Heart right ventricle (tissue), 16 donors: ENCODE results near the gene PAQR7. TPM values are rescaled to one million over a fixed set of nuclear protein-coding genes. Genes with fewer than 3 reads are reported as not detected.

ENCODE experiments used
- ATAC-seq, 8 donors: fragments of 200-7000 bp; cut with Tn5 transposase; one replicate each; pipeline ENCODE4 v1.9.1; 2020; ENCODE audit warnings: mild to moderate bottlenecking in 8 of 8, moderate library complexity in 8 of 8, moderate number of reproducible peaks in 1 of 8
- DNase-seq, 2 donors: peaks; one replicate each; pipeline ENCODE4 v3.0.0-alpha.2; 2020
- H3K27ac ChIP-seq, 10 donors: fragments of 200-600 bp; sonication (generic) in 2 of 10; one replicate each; pipeline versions ENCODE4 v1.5.0 to v1.8.0; 2020 to 2022; ENCODE audit warnings: mild to moderate bottlenecking in 3 of 10
- H3K27me3 ChIP-seq, 7 donors: fragments of 200-600 bp; one replicate each; pipeline ENCODE4 v1.8.0; 2021 to 2022; ENCODE audit warnings: mild to moderate bottlenecking in 2 of 7
- H3K36me3 ChIP-seq, 9 donors: fragments of 200-600 bp; sonication (generic) in 1 of 9; one replicate each; pipeline versions ENCODE4 v1.5.0 to v1.8.0; 2020 to 2022; ENCODE audit warnings: mild to moderate bottlenecking in 2 of 9
- H3K4me1 ChIP-seq, 9 donors: fragments of 200-600 bp; sonication (generic) in 1 of 9; one replicate each; pipeline versions ENCODE4 v1.5.0 to v1.8.0; 2020 to 2022; ENCODE audit warnings: mild to moderate bottlenecking in 4 of 9
- H3K4me3 ChIP-seq, 10 donors: fragments of 200-600 bp; sonication (generic) in 2 of 10; one replicate each; pipeline versions ENCODE4 v1.5.0 to v1.8.0; 2020 to 2022; ENCODE audit warnings: mild to moderate bottlenecking in 7 of 10, moderate library complexity in 2 of 10
- H3K9me3 ChIP-seq, 11 donors: fragments of 200-600 bp in 10 of 11; sonication (generic) in 2 of 11; one replicate each; pipeline versions ENCODE4 v1.5.0 to v1.8.0; 2013 to 2022; ENCODE audit warnings: mild to moderate bottlenecking in 2 of 11, control low read depth in 1 of 11, moderate library complexity in 1 of 11
- CTCF ChIP-seq, 9 donors: fragments of 200-600 bp; sonication (generic) in 2 of 9; IDR thresholded peaks; one replicate each; pipeline versions ENCODE4 v1.5.0 to v1.8.0; 2021 to 2022; ENCODE audit warnings: antibody characterized with exemption in 9 of 9, mild to moderate bottlenecking in 5 of 9, moderate library complexity in 1 of 9
- WGBS, 2 donors: extraction: QIAGEN DNeasy Blood & Tissue Kit; methylation state at CpG; one replicate each; pipeline ENCODE4 v1.1.7; 2013; ENCODE audit warnings: inconsistent platforms in 1 of 2; 5-methylcytosine and 5-hydroxymethylcytosine counted together
- intact Hi-C, 10 donors: fragments of 100-400 bp; cut with DNase I; formaldehyde crosslinking; loops; one replicate each; pipeline versions ENCODE4 v1.11.1 to v1.14.2; 2022
- polyA plus RNA-seq, 2 donors: library from polyadenylated mRNA; stranded (reverse); fragments of 200-250 nt; gene quantifications; one replicate each; pipeline ENCODE4 v1.2.3, GENCODE V29; 2013
- total RNA-seq, 10 donors: library from RNA; stranded (reverse); fragmentation: NEBNext Ultra II Directional in 3 of 10; extraction: Animal tissue kit (Norgen Biotek cat#: 25700) in 3 of 10; gene quantifications; one replicate each; pipeline versions ENCODE4 v1.2.1 to v1.2.4, GENCODE V29; 2021 to 2023
- donor health status: Arrhythmogenic right ventricular cardiomyopathy.
- donor health status: ischemic (EF 13 %, LVEDD 7.1; RV severe dilation, severe dysfunction).
- donor health status: healthy with polysubstance abuse.
- donor health status: DM: no; HTN: yes; CAD: no.
- donor health status: DM: no; HTN: no; CAD: no.
- donor health status: ischemic (EF 25% LVEDD 6.9; RV normal size, moderate dysfunction).
- donor health status: ischemic (EF 25% LVEDD 5.7; RV mildly dilated, moderate dysfunction).
- donor health status: healthy.
- donor health status: DM: yes; HTN: yes; CAD: no.
- donor health status: Ischemic cardiomyopathy.
- donor health status: ischemic (EF 35%, LVEDD 5.7; RV mildly dilated, moderate dysfunction).
- donor health status: nonischemic (EF 11% LVEDD 7.7; RV severe dilation, severe dysfunction).
- donor health status: DM: yes; HTN: yes; CAD: no.
- donor health status: PGD.
- donor health status: ischemic (EF 29% LVEDD 5.4; RV normal size, mild dysfunction).
- donor health status: nonischemic (EF 23%, LVEDD 6.1; RV moderate dilation, normal function).

The PAQR7 gene
- total and polyA plus RNA-seq, 12 donors, result 1.2 to 3.8 (median 2.1) TPM

GRCh38 chr1:25909040-25909439 is 33.5 kb upstream of the PAQR7 start:
- peaks cover 9 to 32% (median 25%) of the 10 kb centered on the region in 9 donors for H3K4me1 ChIP-seq
- H3K4me3 ChIP-seq, result no peak overlapping the region
- H3K27ac ChIP-seq, result no peak overlapping the region
- no peaks in the 10 kb centered on the region for H3K9me3 ChIP-seq
- ATAC-seq (no peak), DNase-seq (no peak)
- H3K36me3 ChIP-seq, result no peaks in the 10 kb centered on the region
- H3K27me3 ChIP-seq, result no peaks in the 10 kb centered on the region
- WGBS, 2 donors, result 29 to 38% methylated on average over 10 of the region's 10 CpGs
- intact Hi-C loops, result loop anchor here in 1 of 10 donors (5.0 kb wide), 1 partner anchor 78 kb away; no protein-coding TSS in a partner anchor
- TF ChIP-seq CTCF (IDR thresholded peaks at IDR 0.05), result no peak

DNA sequence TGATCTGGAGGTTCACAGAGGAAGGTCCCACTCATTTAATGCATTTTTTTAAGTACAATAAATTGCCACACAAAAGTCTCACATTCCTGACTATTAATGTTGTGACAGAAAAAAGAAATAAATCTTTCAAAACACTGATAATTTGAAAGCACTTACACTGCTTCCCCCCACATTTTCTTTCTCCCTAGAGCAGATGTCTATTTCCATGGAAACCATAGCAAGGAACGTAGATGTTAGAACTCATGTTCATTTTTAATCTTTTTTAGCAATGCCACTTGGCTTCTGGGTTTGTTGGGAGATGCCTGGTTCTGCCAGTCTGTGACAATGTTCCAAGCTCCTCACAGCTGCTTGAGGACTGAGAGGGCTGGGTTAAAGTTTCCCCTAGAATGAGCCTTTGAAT is 32.7 kb upstream of the PAQR7 start:
- Histone ChIP-seq H3K36me3 (peaks cover 0 to 3% (median 0%) of the 10 kb centered on the region in 9 donors), H3K9me3 (no peaks in the 10 kb centered on the region), H3K4me3 (no peak overlapping the region), H3K27ac (peak overlapping the region in 1 of 10 donors; percentile 64), H3K27me3 (no peaks in the 10 kb centered on the region), H3K4me1 (peaks cover 9 to 36% (median 28%) of the 10 kb centered on the region in 9 donors)
- ATAC-seq, result no peak
- intact Hi-C loops, result loop anchor here in 1 of 10 donors (5.0 kb wide), 1 partner anchor 79 kb away; no protein-coding TSS in a partner anchor
- TF ChIP-seq CTCF (IDR thresholded peaks at IDR 0.05), result no peak
- no peak for DNase-seq
- WGBS, 2 donors, result 67 to 79% methylated on average over 1 of the region's 1 CpG

- Histone ChIP-seq H3K9me3 (no peaks in the 10 kb centered on the region), H3K4me3 (no peak overlapping the region), H3K27ac (peak overlapping the region in 3 of 10 donors; percentile 59 to 72 (median 64)), H3K4me1 (peaks cover 9 to 41% (median 28%) of the 10 kb centered on the region in 9 donors), H3K36me3 (peaks cover 0 to 7% (median under 1%) of the 10 kb centered on the region in 9 donors), H3K27me3 (no peaks in the 10 kb centered on the region)
- TF ChIP-seq CTCF (IDR thresholded peaks at IDR 0.05), result no peak
- intact Hi-C loops, result loop anchor here in 1 of 10 donors (5.0 kb wide), 1 partner anchor 80 kb away; no protein-coding TSS in a partner anchor
- no peak for DNase-seq
- WGBS, 2 donors, result 91 to 93% methylated on average over 6 of the region's 6 CpGs
- ATAC-seq, result no peak
Measured at GRCh38 chr1:25907601-25908000, 32.1 kb upstream of the PAQR7 start.

DNA sequence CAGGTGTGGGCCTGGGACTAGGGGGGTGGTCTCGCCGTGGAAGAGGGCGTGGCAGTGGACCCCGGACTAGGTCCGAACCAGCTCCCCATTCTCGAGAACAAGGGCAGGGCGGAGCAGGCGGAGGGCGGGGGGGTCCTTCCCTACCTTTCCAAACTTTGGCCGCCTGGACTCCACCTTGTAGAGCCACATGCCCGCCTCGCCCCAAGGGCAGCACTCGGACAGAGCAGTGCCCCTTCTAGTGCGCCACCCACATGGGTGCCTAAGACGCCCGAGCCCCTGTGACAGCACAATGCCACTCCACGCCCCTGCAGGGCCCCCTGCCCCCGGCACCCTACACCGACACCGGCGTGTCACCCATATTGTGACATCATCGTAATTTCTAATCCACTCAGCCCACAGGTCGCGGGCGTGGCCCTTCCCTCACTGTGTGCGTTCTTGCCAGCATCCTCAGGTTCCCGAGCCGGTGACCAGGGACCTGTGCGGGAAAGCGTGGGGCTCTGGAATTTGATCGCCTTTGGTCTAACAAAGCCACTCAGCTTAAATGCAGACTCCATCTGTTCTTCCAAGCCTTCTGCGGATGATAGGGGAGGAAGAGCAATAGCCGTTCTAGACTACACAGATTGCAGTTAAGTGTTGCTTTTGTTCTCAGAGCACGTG is 31.3 kb upstream of the PAQR7 start:
- Histone ChIP-seq H3K4me1 (peaks cover 9 to 44% (median 28%) of the 10 kb centered on the region in 9 donors), H3K4me3 (peak overlapping the region; percentile 53 to 82 (median 70)), H3K27me3 (no peaks in the 10 kb centered on the region), H3K27ac (peak overlapping the region in 7 of 10 donors; percentile 32 to 77 (median 69)), H3K36me3 (peaks cover 0 to 15% (median 4%) of the 10 kb centered on the region in 9 donors), H3K9me3 (no peaks in the 10 kb centered on the region)
- intact Hi-C loops, result loop anchor here in 1 of 10 donors (5.0 kb wide), 1 partner anchor 81 kb away; no protein-coding TSS in a partner anchor
- TF ChIP-seq CTCF (IDR thresholded peaks at IDR 0.05), result no peak
- WGBS, 2 donors, result 17 to 26% methylated on average over 27 to 34 of the region's 34 CpGs
- ATAC-seq, result peak in 5 of 8 donors; percentile 3 to 24 (median 5)
- DNase-seq, result no peak
